GM18858 (cell line): ENCODE data around the gene GALNT5.
"Not testable (repeated sequence)": the region's sequence is repeated elsewhere in the genome, so short reads cannot be mapped to it uniquely, and the experiment has no call there.

Experiments used
- ATAC-seq: cut with Tn5 transposase; IDR thresholded peaks from one replicate; pipeline ENCODE4 v1.9.1; 2021; ENCODE audit not compliant: unreplicated experiment

GALNT5 gene

GRCh38 chr2:157257312-157258252 is at the start of gene GALNT5:
TSS of gene GALNT5 (plus strand) at chr2:157257705. CDS start at chr2:157258083, 378 bp downstream.
- no peak for ATAC-seq

GRCh38 chr2:157216286-157216965 is 41.1 kb upstream of the GALNT5 start:
- ATAC-seq, result no peak

GRCh38 chr2:157217409-157217808 is 40.1 kb upstream of the GALNT5 start:
- no peak for ATAC-seq

GRCh38 chr2:157218911-157219310 is 38.6 kb upstream of the GALNT5 start:
- ATAC-seq, result no peak

GRCh38 chr2:157220502-157220901 is 37.0 kb upstream of the GALNT5 start:
- no peak for ATAC-seq

- no peak for ATAC-seq
These were observed 36.0 kb upstream of the GALNT5 start for GRCh38 chr2:157221394-157221988.

- ATAC-seq, result no peak
These were observed 33.8 kb upstream of the GALNT5 start for GRCh38 chr2:157223624-157224205.

GRCh38 chr2:157224448-157224847 is 33.1 kb upstream of the GALNT5 start:
- ATAC-seq, result not testable (repeated sequence)

- no peak for ATAC-seq
These were observed 29.9 kb upstream of the GALNT5 start for GRCh38 chr2:157227592-157227991.

GRCh38 chr2:157228946-157229345 is 28.6 kb upstream of the GALNT5 start:
- no peak for ATAC-seq

- no peak for ATAC-seq
These were observed 27.9 kb upstream of the GALNT5 start for GRCh38 chr2:157229572-157229971.

- ATAC-seq, result no peak
These were observed 26.0 kb upstream of the GALNT5 start for GRCh38 chr2:157231476-157231875.

- no peak for ATAC-seq
These were observed 24.0 kb upstream of the GALNT5 start for GRCh38 chr2:157233506-157233905.

- ATAC-seq, result no peak
These were observed 21.1 kb upstream of the GALNT5 start for GRCh38 chr2:157236404-157236803.

GRCh38 chr2:157238296-157238695 is 19.2 kb upstream of the GALNT5 start:
- no peak for ATAC-seq

GRCh38 chr2:157244691-157245090 is 12.8 kb upstream of the GALNT5 start:
- no peak for ATAC-seq

- no peak for ATAC-seq
These were observed 12.2 kb upstream of the GALNT5 start for GRCh38 chr2:157245144-157245840.

- ATAC-seq, result peak; percentile 98
These were observed 11.4 kb upstream of the GALNT5 start for GRCh38 chr2:157245846-157246764.

GRCh38 chr2:157246765-157247407 is 10.6 kb upstream of the GALNT5 start:
- no peak for ATAC-seq
